B cell (primary cell): ENCODE results near the gene ABI2.

Source experiments
- CTCF ChIP-seq: fragments of 200-600 bp; IDR thresholded peaks from one replicate; pipeline ENCODE4 v1.8.0; 2022; ENCODE audit warnings: antibody characterized with exemption, mild to moderate bottlenecking
- EZH2 ChIP-seq: IDR thresholded peaks from 2 replicates; pipeline ENCODE4 v1.6.1; 2012; ENCODE audit warnings: borderline replicate concordance, low read depth, mild to moderate bottlenecking, moderate library complexity, low read length; ENCODE audit not compliant: insufficient read depth, poor library complexity, severe bottlenecking

GRCh38 chr2:203412546-203413331 is 84.5 kb downstream of the ABI2 start:
- TF ChIP-seq CTCF (no peak), EZH2 (no peak)
